Effector CD8-positive, alpha-beta T cell (primary cell): ENCODE data around the gene ARHGAP42.
"Not testable (repeated sequence)": the region's sequence is repeated elsewhere in the genome, so short reads cannot be mapped to it uniquely, and the experiment has no call there.

Experiments
- DNase-seq: peaks from one replicate; lab custom pipeline; 2025; lab: John Stamatoyannopoulos, UW

The ARHGAP42 gene

DNA sequence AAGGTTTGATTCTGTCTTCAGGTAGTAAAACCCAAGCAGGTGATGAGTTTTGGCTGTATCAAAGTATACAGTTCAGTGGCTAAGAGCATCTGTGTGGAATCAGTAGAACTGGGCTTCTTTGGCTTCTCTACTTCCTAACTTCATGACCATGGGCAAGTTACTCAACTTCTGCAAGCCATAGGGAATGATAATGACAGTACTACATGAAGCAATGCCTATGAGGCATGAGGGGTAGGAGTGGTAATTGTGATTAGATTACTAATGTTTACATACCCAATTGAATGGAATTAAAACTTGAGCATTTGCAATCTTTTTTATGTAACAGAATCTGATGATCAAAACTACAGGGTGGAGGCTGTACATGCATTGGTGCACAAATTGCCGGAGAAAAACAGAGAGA is 278.3 kb downstream of the ARHGAP42 start:
- no peak for DNase-seq

DNA sequence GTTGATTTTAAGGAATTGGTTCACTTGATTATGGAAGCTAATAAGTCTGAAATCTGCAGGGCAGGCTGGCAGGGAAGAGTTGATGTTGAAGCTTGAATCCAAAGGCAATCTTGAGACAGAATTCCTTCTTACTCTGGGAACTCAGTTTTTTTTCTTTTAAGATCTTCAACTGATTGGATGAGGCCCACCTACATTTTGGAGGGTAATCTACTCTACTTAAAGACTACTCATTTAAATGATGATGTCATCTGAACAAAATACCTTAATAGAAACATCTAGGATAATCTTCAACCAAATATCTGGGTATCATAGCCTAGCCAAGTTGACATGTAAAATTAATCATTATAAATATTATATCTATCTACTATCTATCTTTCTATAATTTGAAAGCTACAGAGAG is 279.3 kb downstream of the ARHGAP42 start:
- no peak for DNase-seq

DNA sequence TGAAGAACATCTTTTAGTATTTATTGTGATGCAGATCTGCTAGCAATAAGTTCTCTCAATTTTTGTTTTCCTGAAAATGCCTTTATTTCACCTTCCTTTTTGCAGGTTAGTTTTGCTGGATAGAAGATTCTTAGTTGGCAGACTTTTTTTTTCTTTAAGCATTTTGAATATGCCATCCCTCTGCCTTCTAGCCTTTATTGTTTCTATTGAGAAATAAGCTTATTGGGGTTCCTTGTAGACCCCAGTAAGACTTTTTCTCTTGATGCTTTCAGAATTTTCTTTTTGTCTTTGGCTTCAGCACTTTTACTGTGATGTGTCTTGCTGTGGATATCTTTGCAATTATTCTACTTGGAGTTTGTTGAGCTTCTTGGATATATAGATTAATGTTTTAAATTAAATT is 281.9 kb downstream of the ARHGAP42 start:
- no peak for DNase-seq

DNA sequence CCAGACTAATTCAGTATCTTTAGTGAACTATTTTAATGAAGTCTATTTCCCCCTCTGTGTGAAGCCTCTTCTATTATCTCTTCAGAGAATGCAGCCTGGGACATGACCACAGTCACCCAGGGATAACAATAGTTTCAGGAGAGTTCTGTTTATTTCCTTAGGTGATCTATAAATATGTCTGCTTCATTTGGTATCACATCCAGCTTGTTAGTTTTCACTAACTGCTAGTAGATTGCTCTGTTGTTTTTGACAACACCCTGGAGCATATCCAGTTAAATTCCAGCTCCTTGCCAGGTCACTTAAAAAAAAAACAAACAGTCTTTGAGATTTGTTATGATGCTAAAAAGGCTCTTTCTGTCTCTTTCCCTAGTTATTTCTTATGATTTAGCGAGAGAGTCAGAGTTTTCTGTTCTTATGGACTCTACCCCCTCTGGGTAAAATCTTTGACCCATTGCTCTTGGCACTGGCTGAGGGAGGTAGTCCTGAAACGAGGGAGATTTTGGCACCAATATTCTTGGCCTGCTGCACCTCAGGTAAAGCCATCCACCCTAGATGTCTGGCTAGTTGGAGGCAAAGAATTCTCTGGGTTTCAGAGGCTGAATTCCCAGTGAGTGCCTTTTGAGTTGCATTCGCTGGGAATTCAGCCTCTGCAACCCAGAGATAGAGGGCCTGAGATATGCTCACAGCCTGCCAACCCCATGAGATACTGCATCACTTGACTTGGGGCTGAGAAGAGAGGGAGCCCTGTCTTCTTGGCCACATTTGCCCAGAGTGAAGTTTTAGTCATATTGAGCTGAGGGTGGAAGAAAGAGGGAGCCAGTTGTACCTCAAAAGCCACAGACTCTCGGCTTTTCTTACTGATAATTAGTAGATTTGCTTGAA is 283.4 kb downstream of the ARHGAP42 start:
- no peak for DNase-seq

DNA sequence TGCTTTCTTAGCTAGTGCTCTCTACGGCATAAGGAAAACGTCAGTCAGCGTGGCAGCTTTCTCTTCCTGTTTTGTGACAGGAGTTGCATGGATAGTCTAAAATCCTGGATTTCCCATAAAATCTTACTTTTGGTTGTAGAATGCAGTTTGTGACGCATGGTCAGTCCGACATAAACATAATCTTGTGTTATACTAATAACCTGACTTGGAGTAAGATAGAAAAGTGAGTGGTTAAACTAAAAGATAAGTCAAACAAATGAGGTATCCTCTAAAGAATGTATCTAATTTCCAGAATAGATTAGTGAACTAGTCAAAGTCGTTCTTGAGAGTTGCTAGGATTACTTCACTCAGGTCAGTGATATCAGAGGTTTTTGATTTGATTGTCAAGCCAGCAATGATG is 285.0 kb downstream of the ARHGAP42 start:
- no peak for DNase-seq

DNA sequence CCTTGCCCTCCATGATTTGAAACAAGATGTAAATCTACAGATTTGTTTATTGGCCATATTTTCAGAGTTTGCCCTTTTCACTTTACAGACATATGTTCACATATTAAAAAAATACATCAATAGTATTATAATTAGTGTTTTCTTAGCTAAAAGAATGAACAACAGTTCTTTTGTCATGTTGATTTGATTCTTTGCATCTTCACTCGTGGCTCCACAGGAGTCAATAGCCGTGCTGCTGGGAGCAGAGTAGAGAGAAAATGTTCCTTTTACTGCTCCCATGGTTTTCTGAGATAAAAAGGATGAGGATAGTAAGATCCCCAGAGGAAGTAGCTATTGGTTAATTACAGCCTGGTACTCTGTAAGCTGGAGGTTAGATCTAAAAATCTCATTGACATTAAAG is 291.4 kb downstream of the ARHGAP42 start:
- DNase-seq = no peak

DNA sequence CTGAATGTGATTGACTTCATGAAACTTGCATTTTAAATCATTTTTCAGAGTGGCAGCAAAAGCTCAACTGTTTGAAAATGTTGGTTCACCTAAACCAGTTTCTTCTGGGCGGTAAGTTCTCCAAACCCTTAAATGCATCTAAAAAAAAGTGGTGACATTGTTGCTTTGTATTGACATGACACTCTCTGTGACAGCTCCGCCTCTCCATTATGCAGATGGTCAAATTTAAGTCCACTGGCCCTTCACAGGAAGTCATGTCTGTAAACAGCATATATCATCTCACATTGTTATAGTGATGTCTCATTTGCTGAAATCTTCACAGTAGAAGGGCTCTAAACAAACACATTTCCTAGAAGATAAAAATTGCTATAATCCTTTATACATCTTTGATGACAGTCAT is 291.9 kb downstream of the ARHGAP42 start:
- no peak for DNase-seq

DNA sequence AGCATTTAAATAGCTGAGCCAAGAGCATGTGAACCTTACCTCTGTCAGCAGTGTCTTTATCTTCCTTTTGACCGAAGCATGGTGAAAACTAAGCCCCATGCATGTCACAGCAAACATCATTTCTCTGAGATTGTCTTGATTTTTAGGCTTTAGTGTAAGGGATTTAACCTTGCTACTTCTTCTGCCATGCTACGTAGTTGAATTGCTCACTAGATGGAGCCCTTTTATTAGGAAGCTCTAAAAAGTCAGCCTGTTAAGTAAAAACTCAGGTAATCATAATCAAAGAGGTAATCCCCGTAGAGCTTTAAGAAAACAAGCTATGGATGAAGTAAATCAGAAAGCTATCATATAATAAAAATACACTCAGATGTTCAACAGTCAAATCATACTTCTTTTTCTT is 293.1 kb downstream of the ARHGAP42 start:
- no peak for DNase-seq

DNA sequence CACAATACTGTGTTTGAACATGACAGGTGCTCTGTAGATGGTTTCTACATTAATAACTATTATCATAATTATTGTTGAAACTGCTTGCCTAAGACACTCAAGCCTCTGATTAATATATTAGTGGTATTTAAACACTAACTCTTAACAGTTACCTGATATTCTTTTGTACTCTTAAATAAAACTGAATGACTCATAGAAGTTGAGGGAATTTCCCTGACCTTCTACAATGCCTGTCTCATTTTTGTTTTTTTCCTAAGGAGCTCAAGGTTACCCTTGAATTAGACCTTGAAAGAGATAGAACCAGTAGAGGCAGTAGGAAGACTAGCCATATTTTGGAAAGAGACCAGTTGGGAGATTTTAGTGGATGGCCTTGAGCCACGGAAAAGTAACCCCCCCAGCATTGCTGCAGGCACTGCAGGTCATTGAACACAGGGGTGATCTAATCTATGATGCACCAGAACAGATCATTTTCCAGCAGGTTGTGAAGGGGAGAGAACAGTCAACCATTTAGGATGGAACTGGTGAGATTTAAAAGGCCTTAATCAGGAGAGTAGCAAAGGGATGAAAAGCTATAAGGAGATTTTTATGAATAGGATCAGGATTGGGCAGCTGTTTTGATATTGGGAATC is 294.2 kb downstream of the ARHGAP42 start:
- DNase-seq = no peak

DNA sequence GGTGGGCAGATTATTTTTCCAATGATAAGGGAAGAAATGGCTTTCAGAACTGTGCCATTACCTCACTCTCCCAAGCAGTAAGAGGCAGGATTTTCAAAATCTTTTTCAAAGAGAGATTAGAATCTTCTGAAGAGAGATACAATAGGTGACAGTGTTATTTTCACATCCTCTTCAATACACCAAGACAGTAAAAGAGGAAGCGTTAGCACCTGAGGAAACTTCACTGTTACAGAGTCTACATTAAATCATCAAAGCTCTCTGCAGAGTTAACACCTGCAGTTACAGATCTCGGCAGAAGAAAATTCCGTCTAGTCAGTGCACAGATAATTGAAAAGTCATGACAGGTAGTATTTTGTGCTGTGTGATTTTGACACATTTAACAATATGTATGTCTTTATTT is 297.6 kb downstream of the ARHGAP42 start:
- no peak for DNase-seq

DNA sequence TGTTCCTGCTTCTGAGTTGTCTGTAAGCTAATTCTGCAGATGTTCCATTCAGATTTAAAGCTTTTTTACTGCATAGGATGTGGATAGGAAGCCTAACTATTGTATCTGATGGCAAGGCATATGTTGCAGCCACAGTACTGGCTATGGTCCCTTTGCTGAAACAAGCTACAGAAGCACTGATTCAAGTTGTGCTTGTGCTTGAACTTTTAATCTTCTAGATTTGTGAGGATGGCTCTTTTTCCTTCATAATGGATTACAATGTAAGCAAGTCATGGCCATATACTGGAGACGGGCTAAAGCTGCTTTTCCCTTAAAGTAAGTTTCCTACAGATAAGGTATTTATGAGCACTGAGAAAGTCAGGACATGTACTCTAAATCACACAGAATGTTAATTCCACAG is 303.8 kb downstream of the ARHGAP42 start:
- no peak for DNase-seq

DNA sequence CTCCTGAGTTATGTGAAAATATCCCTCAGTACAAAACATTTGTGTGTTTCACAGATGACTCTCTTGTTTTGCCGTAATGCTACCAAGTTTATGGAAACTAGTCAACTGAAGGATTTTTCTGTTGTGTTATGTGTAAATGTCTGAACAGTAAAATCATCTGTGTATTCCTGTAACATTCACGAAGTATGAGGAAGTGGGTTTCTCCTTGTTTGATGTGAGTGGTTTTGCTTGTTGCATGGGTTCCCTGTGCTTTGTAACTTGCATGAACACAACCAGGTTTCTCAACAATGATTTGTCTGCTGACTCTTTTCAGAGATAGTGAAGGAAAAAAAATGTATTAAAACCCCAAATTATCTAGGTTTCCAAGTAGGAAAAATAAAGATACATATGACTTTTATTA is 304.5 kb downstream of the ARHGAP42 start:
- no peak for DNase-seq

DNA sequence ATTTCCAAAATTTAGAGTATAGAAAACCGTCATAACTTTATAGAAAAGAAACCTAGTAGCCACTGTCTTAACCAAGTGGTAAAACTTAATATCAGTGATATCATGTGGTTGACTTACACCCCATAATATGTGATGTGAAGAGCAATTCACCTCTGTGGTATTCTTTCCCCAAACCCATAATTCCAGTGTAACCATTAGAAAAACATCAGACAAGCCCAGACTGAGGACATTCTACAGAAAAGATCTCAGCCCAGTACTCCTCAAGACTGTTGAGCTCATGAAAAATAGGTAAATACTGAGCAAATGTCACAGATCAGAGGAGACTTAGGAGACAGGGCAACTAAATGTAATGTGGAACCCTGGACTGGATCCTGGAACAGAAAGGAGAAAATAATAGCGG is 307.9 kb downstream of the ARHGAP42 start:
- DNase-seq = no peak

DNA sequence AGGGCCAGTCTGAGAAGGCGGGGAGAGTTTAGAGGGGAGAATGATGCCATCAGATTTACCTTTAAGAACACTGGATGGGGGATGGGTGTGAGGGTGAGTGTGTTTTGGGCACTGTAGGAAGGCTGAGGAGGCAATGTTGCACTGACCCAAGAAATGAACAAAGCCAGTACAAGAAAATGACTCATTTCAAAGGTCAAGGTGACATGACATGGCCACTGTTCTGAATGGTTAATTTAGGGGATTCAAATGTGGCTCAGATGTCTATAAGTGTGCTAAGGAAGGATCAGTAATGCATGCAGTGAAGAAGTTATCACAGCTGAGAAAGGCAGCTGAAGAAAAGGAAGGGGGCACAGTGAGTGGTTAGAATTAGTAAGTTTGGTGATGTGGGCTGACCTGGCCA is 312.7 kb downstream of the ARHGAP42 start:
- DNase-seq = no peak

DNA sequence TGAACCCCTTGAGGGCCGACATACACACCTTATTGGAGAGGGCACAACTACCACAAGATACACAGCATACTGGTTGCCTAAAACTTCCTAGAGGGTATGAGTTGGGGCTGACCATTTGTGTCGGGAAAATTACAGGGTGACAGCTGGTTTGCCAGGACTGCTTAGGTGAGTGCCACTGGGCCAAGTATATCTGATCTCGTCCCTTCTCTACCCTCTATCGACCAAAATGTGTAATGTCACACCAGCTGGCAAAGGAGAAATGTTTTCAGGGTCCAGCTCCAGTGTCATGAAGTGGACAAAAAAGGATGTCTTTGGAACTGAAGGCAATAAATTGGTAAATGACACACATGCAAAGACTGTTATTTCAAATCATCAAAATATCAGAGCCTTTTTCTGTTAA is 316.4 kb downstream of the ARHGAP42 start:
- no peak for DNase-seq

DNA sequence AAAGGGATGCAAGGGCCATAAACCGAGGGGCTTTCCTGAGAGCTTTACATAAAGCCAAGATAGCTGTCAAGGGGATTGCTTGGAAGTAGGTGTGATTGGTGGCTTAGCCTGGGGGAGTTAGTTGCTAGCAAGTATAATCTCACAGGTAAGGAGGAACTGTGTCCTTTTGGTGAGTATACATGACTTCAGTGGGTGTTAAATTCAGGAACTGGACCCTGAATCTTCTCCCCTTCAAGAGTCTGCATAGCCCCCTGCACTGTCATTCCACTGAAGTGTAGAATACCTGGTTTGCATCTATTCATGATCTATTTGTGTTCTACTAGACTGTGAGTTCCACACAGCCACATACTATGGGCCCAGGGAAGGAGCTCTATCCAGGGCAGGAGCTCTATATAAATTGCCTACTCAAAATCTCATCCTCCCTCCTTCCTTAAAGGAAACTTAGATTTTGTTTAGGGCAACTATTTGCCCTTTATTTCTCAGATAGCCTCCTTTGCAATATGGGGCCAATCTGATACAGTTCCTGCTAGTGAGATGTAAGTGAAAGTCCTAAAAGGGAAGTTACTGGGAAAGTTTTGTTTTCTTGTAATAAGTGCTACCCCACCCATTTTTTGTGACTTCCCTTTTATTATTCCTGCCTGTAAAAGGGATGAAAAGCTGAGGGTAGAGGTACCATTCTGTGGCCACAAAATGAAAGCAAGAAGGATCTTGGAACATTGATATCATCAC is 322.0 kb downstream of the ARHGAP42 start:
- no peak for DNase-seq

DNA sequence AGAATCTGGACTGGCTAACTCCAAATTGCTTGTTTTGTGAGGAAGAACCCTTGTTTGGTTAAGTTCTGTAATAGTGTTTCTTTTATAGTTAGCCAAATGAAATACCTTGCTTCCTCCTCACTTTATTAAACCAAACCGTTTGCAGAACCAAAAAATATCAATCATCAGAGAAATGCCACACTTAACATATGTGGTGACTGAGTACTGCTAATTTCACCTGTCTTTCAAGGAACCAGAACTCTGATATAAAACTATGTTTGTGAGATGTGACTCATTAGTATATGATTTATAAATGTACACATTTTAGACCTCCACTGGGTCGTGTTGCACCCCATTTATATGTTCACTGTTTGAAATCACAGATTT is 322.6 kb downstream of the ARHGAP42 start:
- no peak for DNase-seq

DNA sequence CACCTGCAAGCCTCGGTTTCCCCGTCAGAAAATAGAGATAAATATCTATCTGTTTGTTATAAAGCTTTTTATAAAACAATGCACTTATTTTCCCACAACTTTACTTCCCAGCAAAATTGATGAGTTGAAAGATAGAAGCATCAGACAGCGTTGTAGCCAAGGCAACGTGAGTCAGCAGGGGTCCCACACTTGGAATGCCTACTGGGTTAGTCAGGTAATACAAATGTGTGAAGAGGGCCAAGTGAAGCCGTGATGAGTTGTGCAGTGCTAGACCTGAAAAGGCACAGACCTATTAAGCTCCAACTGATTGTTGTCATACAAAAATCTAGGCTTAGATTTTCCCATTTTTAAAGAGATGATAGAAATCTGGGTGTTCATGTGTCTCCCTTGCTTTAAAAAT is 323.8 kb downstream of the ARHGAP42 start:
- DNase-seq = no peak

DNA sequence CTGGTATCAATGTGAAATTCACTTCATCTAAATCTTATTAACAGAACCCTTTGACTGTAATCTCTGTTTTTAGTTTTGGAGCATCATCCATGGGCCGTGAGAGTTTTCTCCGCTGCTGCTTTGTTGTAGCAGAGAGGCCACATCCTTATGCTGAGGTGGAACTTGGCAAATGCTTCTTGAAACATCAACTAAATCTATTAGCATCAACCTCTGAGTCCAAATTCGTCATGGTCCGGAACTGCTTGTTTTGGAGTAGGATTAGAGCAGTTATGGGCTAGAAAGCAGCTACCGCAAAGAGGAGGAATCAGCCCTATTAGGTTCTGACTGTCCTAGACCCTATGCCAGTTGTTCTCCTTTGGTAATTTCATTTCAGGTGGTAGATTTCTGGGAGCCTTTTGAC is 324.8 kb downstream of the ARHGAP42 start:
- DNase-seq = no peak

DNA sequence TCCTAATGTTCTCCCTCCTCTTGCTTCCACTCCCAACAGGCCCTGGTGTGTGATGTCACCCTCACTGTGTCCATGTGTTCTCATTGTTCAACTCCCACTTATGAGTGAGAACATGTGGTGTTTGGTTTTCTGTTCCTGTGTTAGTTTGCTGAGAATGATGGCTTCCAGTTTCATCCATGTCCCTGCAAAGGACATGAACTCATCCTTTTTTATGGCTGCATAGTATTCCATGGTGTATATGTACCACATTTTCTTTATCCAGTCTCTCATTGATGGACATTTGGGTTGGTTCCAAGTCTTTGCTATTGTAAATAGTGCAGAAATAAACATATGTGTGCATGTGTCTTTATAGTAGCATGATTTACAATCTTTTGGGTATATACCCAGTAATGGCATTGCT is 326.6 kb downstream of the ARHGAP42 start:
- not testable (repeated sequence) for DNase-seq

DNA sequence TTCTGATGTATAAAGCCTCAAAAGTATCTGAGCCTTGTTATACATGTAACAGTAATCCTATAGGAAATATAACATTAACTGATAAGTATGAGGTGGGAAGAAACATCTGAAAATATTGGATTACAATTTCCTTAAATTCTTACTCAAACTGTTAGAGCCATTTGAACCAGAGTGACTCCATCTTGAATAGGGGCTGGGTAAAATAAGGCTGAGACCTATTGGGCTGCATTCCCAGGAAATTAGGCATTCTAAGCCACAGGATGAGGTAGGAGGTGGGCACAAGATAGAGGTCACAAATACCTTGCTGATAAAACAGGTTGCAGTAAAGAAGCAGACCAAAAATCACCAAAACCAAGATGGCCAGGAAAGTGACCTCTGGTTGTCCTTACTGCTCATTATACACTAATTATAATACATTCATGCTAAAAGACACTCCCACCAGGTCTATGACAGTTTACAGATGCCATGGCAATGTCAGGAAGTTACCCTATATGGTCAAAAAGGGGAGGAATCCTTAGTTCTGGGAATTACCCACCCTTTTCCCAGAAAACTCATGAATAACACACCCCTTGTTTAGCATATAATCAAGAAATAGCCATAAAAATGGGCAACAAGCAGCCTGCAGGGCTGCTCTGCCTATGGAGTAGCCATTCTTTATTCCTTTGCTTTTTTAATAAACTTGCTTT is 327.7 kb downstream of the ARHGAP42 start:
- DNase-seq = no peak

DNA sequence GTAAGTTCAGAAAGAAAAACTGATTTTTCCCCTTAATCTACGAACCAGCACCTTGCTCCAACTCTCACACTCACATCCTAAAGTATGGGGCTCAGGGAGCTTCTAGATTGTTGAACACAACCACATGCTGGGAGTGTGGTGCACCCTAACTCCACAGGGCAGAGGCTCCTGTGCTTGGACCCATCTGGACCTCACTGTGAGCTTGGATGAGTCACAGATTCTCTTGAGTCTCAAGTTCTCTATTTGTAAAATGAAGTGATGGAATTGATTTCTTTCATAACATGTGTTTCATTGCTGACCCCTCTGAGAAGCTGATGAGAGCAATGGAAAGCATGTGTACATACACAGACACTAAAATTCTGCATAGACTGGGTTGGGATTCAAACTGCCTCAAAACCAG is 332.8 kb downstream of the ARHGAP42 start:
- DNase-seq = no peak
